HepG2 (cell line): ENCODE measurements around the gene NUAK1. TPM values are rescaled to one million over a fixed set of nuclear protein-coding genes. Genes with fewer than 3 reads are reported as not detected.

Source experiments
- ATAC-seq: fragments of 200-7000 bp; cut with Tn5 transposase; 3 replicates; pipeline ENCODE4 v1.9.1; 2020; ENCODE audit warnings: mild to moderate bottlenecking, moderate library complexity
- BruUV-seq: library from RNA; stranded (reverse); fragments of 400-500 nt; replicated peaks from 2 replicates; lab custom pipeline; 2021; lab: Mats Ljungman, UMichigan
- CTCF ChIA-PET: fragments of 300-600 bp; formaldehyde crosslinking; extraction: SDS; loops from one replicate; lab custom pipeline; 2021; ENCODE audit warnings: low total read pairs, inconsistent platforms, low intra/inter-chr PET ratio; lab: Yijun Ruan, JAX
- POLR2A ChIA-PET: fragments of 350-600 bp; sonication (Branson Sonifier 250); formaldehyde crosslinking; loops from one replicate; lab custom pipeline; 2020; ENCODE audit warnings: antibody characterized with exemption, inconsistent platforms; lab: Yijun Ruan, JAX
- DNase-seq: peaks from one replicate; pipeline ENCODE4 v3.0.0-alpha.2; 2015; ENCODE audit warnings: low spot score
- FAIRE-seq: peaks from 3 replicates; lab custom pipeline; 2011; peaks lifted over from hg19 to GRCh38; lab: Jason Lieb, UNC
- H2AFZ ChIP-seq: one replicate; pipeline ENCODE4 v1.6.1; 2011; ENCODE audit warnings: low read length, inconsistent platforms
- H3K27ac ChIP-seq: fragments of 300-600 bp; 3 replicates; pipeline ENCODE4 v1.8.0; 2011; ENCODE audit warnings: mixed run types, mild to moderate bottlenecking, mixed read lengths, low read length, inconsistent platforms; ENCODE audit not compliant: insufficient read depth; ENCODE audit errors: extremely low read length
- H3K27me3 ChIP-seq, 2 experiments: fragments of 200-600 bp in 1 of 2; 2 replicates in 1 of 2; 3 replicates in 1 of 2; pipeline versions ENCODE4 v1.6.0 to v1.8.0; 2011; ENCODE audit warnings: low read length in 2 of 2, mild to moderate bottlenecking in 2 of 2, moderate library complexity in 2 of 2, inconsistent platforms in 1 of 2; ENCODE audit not compliant: insufficient read depth in 2 of 2, control insufficient read depth in 1 of 2
- H3K36me3 ChIP-seq, 2 experiments: fragments of 200-600 bp in 1 of 2; replicated peaks in 1 of 2; 2 replicates in 1 of 2; 3 replicates in 1 of 2; pipeline versions ENCODE4 v1.5.1 to v1.8.0; 2011; ENCODE audit warnings: low read length in 2 of 2, inconsistent platforms in 1 of 2; ENCODE audit not compliant: insufficient read depth in 2 of 2, control insufficient read depth in 1 of 2
- H3K4me1 ChIP-seq: 2 replicates; pipeline ENCODE4 v1.5.1; 2012; ENCODE audit warnings: low read length, inconsistent platforms; ENCODE audit not compliant: insufficient read depth
- H3K4me2 ChIP-seq: 2 replicates; pipeline ENCODE4 v1.6.0; 2011; ENCODE audit warnings: low read depth, low read length, inconsistent platforms
- H3K4me3 ChIP-seq, 3 experiments: fragments of 200-600 bp in 1 of 3; sonication (generic), shearing (Covaris generic) in 1 of 3; replicated peaks in 1 of 3; 2 replicates each; pipeline ENCODE4 v1.5.1; 2011 to 2016; ENCODE audit warnings: low read length in 3 of 3, inconsistent platforms in 2 of 3, low read depth in 2 of 3, mild to moderate bottlenecking in 2 of 3, control low read depth in 1 of 3, mixed read lengths in 1 of 3; ENCODE audit not compliant: insufficient read depth in 1 of 3
- H3K79me2 ChIP-seq: one replicate; pipeline ENCODE4 v1.6.1; 2011; ENCODE audit warnings: low read length, inconsistent platforms; ENCODE audit not compliant: insufficient read depth
- H3K9ac ChIP-seq: 2 replicates; pipeline ENCODE4 v1.6.0; 2011; ENCODE audit warnings: mild to moderate bottlenecking, low read depth, low read length, inconsistent platforms; ENCODE audit not compliant: insufficient read depth
- H3K9me3 ChIP-seq: 2 replicates; pipeline ENCODE4 v1.5.1; 2012; ENCODE audit warnings: mild to moderate bottlenecking, low read length
- H4K20me1 ChIP-seq: 2 replicates; pipeline ENCODE4 v1.6.0; 2011; ENCODE audit warnings: inconsistent platforms, mild to moderate bottlenecking, low read length, moderate library complexity; ENCODE audit not compliant: insufficient read depth
- ARHGAP35 ChIP-seq: sonication (generic); formaldehyde crosslinking; IDR thresholded peaks from 2 replicates; pipeline ENCODE4 v1.9.0; 2022; ENCODE audit warnings: mild to moderate bottlenecking, inconsistent platforms, moderate library complexity, missing genetic modification reagents, borderline replicate concordance
- KLF15 ChIP-seq: sonication (generic); formaldehyde crosslinking; IDR thresholded peaks from 2 replicates; pipeline ENCODE4 v1.8.1; 2023; ENCODE audit warnings: borderline replicate concordance, mild to moderate bottlenecking, inconsistent platforms, missing genetic modification reagents, mixed read lengths
- MBNL3 ChIP-seq: fragments of 250-450 bp; sonication (Bioruptor Pico); conservative IDR thresholded peaks from 2 replicates; pipeline ENCODE4 v1.8.0; 2022; ENCODE audit warnings: mild to moderate bottlenecking, inconsistent platforms
- NFYB ChIP-seq: sonication (generic); formaldehyde crosslinking; IDR thresholded peaks from 2 replicates; pipeline ENCODE4 v1.4.0; 2020; ENCODE audit warnings: missing genetic modification reagents
- NRL ChIP-seq: sonication (generic); formaldehyde crosslinking; IDR thresholded peaks from 2 replicates; pipeline ENCODE4 v1.5.0; 2020; ENCODE audit warnings: missing genetic modification reagents, mild to moderate bottlenecking, moderate library complexity, borderline replicate concordance
- SNAPC2 ChIP-seq: sonication (generic); formaldehyde crosslinking; IDR thresholded peaks from 2 replicates; pipeline ENCODE4 v1.8.1; 2022; ENCODE audit warnings: mild to moderate bottlenecking, missing genetic modification reagents
- SUZ12 ChIP-seq: fragments of 150-350 bp; IDR thresholded peaks from 2 replicates; pipeline ENCODE4 v1.6.1; 2014; ENCODE audit warnings: low read depth, low read length
- ZFP82 ChIP-seq: sonication (generic); formaldehyde crosslinking; IDR thresholded peaks from 2 replicates; pipeline ENCODE4 v1.5.1; 2020; ENCODE audit warnings: mild to moderate bottlenecking, missing genetic modification reagents, borderline replicate concordance
- ZNF589 ChIP-seq: sonication (generic); formaldehyde crosslinking; conservative IDR thresholded peaks from 2 replicates; pipeline ENCODE4 v1.8.0; 2022; ENCODE audit warnings: mild to moderate bottlenecking, moderate library complexity, missing genetic modification reagents
- ZSCAN31 ChIP-seq: sonication (generic); formaldehyde crosslinking; IDR thresholded peaks from 2 replicates; pipeline ENCODE4 v1.5.0; 2020; ENCODE audit warnings: low read depth, mild to moderate bottlenecking, missing genetic modification reagents
- WGBS: methylation state at CpG from one replicate; pipeline ENCODE4 v1.1.6; 2017; ENCODE audit warnings: low lambda C conversion rate; 5-methylcytosine and 5-hydroxymethylcytosine counted together
- in situ Hi-C: cut with HindIII; loops from 2 replicates; pipeline ENCODE4 v1.10.0; 2017; ENCODE audit warnings: low pct_unique_long_range_greater_than_20kb; ENCODE audit not compliant: extremely low pct_ligation_motif_present
- intact Hi-C: fragments of 100-400 bp; cut with micrococcal nuclease; formaldehyde crosslinking; loops from one replicate; pipeline ENCODE4 v1.10.0; 2022; ENCODE audit not compliant: unreplicated experiment
- polyA plus RNA-seq, 8 experiments: library from polyadenylated mRNA; depleted of rRNA in 3 of 8; stranded (reverse) in 7 of 8; unstranded in 1 of 8; fragments of >200 nt; fragmentation: Illumina TruSeq in 4 of 8; extraction: Trizol in 4 of 8; gene quantifications; 2 replicates each; pipeline versions ENCODE4 v1.2.1 to v1.2.3, GENCODE V29; 2011 to 2016; ENCODE audit warnings: low read depth in 4 of 8, missing spikeins in 1 of 8, mixed read lengths in 1 of 8; ENCODE audit not compliant: insufficient read depth in 1 of 8
- total RNA-seq, 5 experiments: library from RNA; depleted of rRNA; stranded (reverse); fragments of >200 nt; fragmentation: Illumina TruSeq; extraction: Trizol; gene quantifications; 2 replicates each; pipeline ENCODE4 v1.2.3, GENCODE V29; 2016; ENCODE audit warnings: low read depth in 1 of 5
- TF ChIP-seq, protein P1 (sequence below): sonication (generic); formaldehyde crosslinking; IDR thresholded peaks from 2 replicates; pipeline ENCODE4 v1.8.0; 2022; ENCODE audit warnings: mild to moderate bottlenecking, missing genetic modification reagents, moderate library complexity
- TF ChIP-seq, protein P2 (sequence below): fragments of 450-650 bp; IDR thresholded peaks from 2 replicates; pipeline ENCODE4 v1.6.1; 2017

Gene NUAK1
- total and polyA plus RNA-seq, 2 of the 13 experiments (the other 11 are each of a cell fraction or from before 2014, with no cell fraction given): 1.7 to 1.9 TPM

DNA sequence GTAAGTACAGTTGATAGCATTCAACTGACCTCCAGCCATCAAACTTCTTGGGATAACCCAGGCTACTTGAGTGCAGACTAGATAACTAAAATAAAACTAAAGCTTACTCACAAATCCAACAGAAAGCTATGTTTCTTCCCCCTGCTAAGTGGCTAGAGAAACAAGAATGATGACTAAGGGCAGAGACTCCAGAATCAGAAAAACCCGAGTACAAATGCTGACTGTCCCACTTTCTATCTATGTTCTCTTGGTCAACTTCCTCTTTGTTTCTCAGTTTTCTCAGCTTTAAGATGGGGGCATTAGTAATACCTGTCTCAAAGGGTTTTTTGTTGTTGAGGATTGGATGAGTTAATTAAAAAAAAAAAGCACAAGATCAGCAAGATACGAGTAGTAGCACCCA, 6.1 kb upstream of the NUAK1 start:
- H3K27me3 ChIP-seq: no peaks in the 10 kb centered on the region
- H4K20me1 ChIP-seq: no peaks in the 10 kb centered on the region
- H3K9me3 ChIP-seq: no peaks in the 10 kb centered on the region
- H3K4me2 ChIP-seq: no peak overlapping the region
- no TSS peak for BruUV-seq
- peaks cover 12% of the 10 kb centered on the region for H3K4me1 ChIP-seq
- intact Hi-C loops: no loop called here
- no peak overlapping the region for H2AFZ ChIP-seq
- DNase-seq: no peak
- FAIRE-seq: no peak
- ChIA-PET POLR2A (no interaction called here), CTCF (no interaction called here)
- TF ChIP-seq MBNL3 (no peak), ZFP82 (CRISPR knock-in tag) (no peak), KLF15 (CRISPR knock-in tag) (no peak), ARHGAP35 (CRISPR knock-in tag) (no peak), SNAPC2 (CRISPR knock-in tag) (no peak), ZSCAN31 (no peak), ZNF589 (CRISPR knock-in tag) (no peak), NFYB (CRISPR knock-in tag) (no peak), SUZ12 (no peak), NRL (CRISPR knock-in tag) (no peak)
- TF ChIP-seq, protein P1, sequence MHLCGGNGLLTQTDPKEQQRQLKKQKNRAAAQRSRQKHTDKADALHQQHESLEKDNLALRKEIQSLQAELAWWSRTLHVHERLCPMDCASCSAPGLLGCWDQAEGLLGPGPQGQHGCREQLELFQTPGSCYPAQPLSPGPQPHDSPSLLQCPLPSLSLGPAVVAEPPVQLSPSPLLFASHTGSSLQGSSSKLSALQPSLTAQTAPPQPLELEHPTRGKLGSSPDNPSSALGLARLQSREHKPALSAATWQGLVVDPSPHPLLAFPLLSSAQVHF (CRISPR knock-in tag): no peak
- TF ChIP-seq, protein P2, sequence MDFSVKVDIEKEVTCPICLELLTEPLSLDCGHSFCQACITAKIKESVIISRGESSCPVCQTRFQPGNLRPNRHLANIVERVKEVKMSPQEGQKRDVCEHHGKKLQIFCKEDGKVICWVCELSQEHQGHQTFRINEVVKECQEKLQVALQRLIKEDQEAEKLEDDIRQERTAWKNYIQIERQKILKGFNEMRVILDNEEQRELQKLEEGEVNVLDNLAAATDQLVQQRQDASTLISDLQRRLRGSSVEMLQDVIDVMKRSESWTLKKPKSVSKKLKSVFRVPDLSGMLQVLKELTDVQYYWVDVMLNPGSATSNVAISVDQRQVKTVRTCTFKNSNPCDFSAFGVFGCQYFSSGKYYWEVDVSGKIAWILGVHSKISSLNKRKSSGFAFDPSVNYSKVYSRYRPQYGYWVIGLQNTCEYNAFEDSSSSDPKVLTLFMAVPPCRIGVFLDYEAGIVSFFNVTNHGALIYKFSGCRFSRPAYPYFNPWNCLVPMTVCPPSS: no peak
- no peak overlapping the region for H3K4me3 ChIP-seq
- 72% methylated on average over 2 of the region's 2 CpGs for WGBS
- H3K36me3 ChIP-seq: no peaks in the 10 kb centered on the region
- H3K79me2 ChIP-seq: no peaks in the 10 kb centered on the region
- in situ Hi-C loops: loop anchor here (10.0 kb wide), 1 partner anchor 720 kb away; no protein-coding TSS in a partner anchor
- no peak for ATAC-seq
- H3K9ac ChIP-seq: no peak overlapping the region
- H3K27ac ChIP-seq: no peak overlapping the region
